Muscle of back (tissue), 11 donors: ENCODE data around the gene CD82. TPM values are rescaled to one million over a fixed set of nuclear protein-coding genes. Genes with fewer than 3 reads are reported as not detected.
"Not testable (repeated sequence)": the region's sequence is repeated elsewhere in the genome, so short reads cannot be mapped to it uniquely, and the experiment has no call there.

Experiments
- DNase-seq, 3 donors: peaks; one replicate each; pipeline versions ENCODE4 v3.0.0 to v3.0.0-alpha.2; 2013
- polyA plus RNA-seq, 10 donors: library from polyadenylated mRNA; unstranded; fragments of 120-200 nt; gene quantifications; one replicate each; pipeline ENCODE4 v1.2.1, GENCODE V29; 2013; ENCODE audit not compliant: insufficient read length in 10 of 10

CD82 gene
- polyA plus RNA-seq, 10 donors, result 51.4 to 86.8 (median 59.4) TPM

DNA sequence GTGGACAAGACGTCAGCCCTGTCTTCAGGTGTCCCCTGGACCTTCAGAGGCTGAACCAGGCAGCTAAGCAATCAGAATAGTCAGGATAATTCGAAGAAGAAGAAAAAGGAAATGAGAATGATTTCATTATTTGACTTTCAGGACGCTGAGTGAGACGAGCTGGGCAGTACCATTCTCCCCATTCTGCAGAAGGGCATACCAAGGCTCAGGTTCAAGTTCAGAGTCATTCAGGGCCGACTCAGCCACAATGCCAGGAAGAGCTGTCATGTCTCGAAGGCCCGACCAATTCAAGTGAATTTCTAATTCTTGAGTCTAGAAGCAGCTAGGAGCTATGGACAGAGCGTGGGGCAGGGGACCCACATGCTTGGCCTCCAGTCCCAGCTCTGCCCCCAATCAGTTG is 33.8 kb upstream of the CD82 start:
- DNase-seq, result no peak

- DNase-seq, result no peak
Measured at GRCh38 chr11:44532809-44533208, 32.7 kb upstream of the CD82 start.

DNA sequence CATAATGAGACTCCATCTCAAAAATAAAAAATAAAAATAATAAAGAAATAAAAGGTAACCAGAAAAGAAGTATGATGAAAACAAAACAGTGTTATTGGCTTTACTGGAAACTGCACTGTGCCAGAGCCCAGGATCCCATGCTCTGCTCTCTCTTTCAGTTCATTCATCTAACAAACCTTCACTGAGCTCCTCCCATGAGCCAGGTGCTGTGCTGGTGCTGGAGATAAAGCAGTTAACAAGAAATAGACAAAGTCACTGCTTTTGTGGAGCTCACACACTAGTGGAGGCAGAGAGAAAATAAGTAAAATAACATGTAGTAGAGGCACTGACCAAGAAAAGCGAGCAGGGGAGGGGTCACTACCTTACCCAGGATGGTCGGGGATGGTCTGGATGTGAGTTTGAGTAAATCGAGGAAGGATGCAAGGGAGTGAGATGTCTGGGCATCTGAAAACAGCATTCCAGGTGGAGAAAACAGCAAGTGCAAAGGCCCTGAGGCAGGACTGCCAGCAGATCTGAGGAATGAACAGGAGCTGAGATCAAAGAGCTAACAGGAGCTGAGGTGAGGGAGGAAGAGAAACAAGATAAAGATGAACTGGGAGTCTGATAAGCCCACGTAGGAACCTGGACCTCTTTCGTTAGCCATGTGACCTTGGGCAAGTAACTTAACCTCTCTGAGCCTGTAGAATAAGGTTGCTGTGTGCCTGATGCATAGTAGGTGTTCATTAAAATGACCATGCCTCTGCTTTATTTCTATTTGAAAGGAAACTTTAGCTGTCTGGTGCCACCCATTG is 31.3 kb upstream of the CD82 start:
- DNase-seq, result no peak

DNA sequence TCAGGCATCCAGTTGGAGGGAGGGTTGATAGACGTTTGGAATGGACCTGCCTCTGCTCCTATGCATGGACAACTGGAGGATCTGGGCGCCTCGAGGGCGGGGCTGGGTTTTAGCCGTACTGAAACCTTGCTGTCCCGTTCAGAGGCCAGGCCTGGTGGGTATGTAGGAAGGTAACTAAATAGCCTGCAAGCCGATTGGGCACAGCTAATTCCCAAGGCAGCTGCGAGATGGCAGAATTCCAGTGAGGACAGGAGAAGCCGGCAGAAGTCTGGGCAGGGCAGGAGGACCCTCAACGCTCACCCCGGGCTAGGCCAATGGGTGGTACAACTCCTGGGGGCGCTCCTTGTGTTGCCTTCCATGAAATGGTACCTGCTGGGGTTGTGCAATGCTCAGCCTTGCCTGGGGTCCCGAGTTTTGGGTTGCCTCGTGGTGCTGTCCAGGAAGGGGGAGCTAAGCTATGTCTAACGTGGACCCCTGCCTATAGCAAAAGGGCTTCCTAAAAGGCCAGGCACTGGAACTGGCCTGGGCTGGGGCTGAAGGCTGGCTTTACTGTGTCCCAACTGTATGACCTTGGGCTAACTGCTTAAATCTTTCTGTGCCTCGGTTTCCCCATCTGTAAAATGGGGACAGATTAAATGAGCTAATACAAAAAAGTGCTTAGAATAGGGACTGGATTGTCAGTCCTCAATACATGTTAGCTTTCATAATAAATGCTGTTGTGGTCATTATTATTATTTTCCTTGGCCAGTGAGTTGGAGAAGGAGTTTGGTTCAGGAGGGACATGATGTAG is 30.1 kb upstream of the CD82 start:
- peak in 1 of 3 donors; percentile 40 for DNase-seq

DNA sequence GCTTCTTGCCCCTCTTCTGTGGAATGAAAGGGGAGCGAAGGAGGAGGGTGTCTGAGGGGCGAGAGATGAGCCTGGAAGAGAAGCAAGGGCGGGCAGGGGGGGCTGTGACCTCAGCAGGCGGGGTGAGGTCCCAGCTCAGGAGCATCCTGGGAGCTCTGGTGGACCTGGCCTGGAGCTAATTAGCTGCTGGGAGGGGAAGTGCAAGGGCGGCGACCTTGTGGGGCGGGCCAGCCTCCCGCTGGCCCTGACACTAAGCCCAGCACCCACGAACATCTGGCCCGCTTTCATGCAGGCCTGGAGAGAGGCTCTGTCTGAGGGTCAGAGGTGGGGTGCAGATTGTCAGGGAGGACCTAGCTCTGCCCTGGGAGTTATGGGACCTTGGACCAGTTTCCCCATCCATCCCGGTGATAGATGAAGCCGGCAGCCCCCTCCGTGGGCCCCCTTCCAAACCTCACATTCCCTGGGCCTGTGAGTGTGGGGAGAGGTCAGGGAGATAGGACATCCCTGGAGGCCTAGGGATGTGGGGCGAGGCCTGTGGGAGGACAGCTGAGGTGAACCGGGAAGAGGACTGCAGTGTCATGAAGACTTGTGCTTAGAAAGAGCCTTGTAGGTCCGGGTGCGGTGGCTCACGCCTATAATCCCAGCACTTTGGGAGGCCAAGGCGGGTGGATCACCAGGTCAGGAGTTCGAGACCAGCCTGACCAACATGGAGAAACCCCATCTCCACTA is 28.5 kb upstream of the CD82 start:
- DNase-seq, result no peak

- DNase-seq, result no peak
Measured at GRCh38 chr11:44537679-44538078, 27.8 kb upstream of the CD82 start.

DNA sequence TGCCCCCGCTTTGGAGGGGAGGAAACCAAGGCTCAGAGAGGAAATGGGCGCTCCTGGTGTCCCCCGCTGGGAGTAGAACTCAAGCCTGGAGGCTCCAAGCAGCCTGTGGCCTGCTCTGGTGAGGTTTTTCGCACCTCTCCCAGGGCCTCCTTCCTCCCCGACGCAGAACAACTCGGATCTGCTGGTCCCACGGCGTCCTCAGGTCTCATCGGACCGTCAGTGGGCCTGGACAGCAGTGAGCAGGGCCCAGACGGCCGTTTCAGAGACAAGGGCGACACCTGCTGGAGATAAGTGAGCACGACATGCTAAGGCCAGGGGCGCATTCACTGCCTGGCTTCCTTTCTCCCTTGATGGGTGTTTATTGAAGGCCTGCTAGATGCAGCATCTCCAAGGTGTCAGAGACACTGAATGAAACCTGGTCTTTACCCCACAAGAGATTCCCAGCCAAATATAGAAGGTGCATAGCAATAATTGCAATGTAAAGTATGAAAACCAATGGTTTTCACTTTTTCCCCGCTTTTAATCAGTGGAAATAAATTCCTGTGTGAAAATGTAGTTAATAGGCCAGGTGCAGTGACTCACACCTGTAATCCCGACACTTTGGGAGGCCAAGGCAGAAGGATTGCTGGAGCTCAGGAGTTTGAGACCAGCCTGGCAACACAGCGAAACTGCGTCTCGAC is 26.9 kb upstream of the CD82 start:
- DNase-seq, result peak; percentile 48 to 87 (median 78)

DNA sequence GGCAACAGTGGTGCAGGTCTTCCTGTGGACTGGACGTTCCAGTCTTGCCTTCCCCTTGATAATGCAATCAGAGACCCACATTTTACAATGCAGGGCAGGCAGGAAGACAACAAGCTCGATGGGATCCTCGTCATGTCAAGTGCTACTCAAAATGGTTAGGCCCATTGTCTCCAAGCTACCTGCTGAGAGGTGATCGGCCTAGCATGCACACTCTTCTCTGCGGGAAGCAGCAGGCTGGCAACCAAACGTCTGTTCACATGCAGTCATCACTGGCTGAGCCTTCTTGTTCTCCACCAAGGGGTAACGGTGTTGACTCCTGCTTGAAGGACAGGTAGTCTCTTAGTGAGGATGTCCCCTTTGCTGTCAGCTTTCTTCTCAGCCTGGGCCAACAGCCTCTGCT is 25.5 kb upstream of the CD82 start:
- no peak for DNase-seq

DNA sequence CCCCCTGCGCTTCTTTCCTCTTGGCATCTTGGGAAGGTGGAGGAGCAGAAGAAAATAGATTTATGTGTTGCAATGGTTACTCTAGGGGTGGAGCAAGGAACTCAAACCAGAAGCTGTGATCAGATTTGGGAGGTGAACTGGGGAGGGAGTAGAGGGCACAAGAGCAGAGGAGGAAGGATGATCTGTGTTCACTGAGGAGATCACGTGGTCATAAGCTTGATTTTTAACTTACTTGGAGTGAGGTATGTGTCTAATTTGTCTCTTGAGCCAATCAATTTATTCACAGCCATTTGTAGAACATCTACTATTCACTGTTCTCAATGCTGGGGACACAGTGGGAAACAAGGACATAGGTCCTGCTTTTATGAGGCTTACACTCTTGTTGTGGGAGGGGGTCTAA is 24.8 kb upstream of the CD82 start:
- no peak for DNase-seq

- DNase-seq, result no peak
Measured at GRCh38 chr11:44542372-44542771, 23.1 kb upstream of the CD82 start.

GRCh38 chr11:44546984-44547383 is 18.5 kb upstream of the CD82 start:
- not testable (repeated sequence) for DNase-seq

DNA sequence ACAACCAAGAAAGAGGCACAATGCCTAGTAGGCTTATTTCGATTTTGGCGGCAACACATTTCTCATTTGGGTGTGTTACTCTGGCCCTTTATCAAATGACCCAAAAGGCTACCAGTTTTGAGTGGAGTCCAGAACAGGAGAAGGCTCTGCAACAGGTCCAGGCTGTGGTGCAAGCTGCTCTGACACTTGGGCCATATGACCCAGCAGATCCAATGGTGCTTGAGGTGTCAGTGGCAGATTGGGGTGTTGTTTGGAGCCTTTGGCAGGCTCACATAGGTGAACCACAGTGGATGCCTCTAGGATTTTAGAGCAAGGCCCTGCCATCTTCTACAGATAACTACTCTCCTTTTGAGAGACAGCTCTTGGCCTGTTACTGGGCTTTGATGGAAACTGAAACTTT is 17.9 kb upstream of the CD82 start:
- not testable (repeated sequence) for DNase-seq

DNA sequence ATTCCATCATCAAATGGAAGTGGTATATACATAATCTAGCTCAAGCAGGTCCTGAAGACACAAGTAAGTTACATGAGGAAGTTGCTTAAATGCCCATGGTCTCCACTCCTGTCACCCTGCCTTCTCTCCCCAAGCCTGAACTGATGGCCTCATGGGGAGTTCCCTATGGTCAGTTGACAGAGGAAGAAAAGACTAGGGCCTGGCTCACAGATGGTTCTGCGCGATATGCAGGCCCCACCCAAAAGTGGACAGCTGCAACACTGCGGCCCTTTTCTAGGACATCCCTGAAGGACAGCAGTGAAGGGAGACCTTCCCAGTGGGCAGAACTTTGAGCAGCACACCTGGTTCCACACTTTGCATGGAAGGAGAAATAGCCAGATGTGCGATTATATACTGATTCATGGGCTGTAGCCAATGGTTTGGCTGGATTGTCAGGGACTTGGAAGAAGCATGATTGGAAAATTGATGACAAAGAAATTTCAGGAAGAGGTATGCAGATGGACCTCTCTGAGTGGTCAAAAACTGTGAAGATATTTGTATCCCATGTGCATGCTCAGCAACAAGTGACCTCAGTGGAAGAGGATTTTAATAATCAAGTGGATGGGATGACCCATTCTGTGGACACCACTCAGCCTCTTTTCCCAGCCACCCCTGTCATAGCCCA is 17.3 kb upstream of the CD82 start:
- no peak for DNase-seq

DNA sequence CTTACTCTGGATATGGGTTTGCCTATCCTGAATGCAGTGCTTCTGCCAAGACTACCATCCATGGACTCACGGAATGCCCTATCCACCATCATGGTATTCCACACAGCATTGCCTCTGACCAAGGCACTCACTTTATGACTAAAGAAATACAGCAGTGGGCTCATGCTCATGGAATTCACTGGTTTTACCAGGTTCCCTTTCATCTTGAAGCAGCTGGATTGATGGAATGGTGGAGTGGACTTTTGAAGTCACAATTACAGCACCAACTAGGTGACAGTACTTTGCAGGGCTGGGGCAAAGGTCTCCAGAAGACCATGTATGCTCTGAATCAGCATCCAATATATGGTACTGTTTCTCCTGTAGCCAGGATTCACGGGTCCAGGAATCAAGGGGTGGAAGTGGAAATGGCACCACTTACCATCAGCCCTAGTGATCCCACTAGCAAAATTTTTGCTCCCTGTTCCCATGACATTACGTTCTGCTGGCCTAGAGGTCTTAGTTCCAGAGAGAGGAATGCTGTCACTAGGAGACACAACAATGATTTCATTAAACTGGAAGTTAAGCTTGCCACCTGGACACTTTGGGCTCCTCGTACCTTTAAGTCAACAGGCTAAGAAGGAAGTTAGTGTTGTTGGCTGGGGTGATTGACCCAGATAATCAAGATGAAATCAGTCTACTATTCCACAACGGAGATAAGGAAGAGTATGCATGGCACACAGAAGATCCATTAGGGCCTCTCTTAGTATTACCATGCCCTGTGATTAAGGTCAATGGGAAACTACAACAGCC is 16.3 kb upstream of the CD82 start:
- not testable (repeated sequence) for DNase-seq

DNA sequence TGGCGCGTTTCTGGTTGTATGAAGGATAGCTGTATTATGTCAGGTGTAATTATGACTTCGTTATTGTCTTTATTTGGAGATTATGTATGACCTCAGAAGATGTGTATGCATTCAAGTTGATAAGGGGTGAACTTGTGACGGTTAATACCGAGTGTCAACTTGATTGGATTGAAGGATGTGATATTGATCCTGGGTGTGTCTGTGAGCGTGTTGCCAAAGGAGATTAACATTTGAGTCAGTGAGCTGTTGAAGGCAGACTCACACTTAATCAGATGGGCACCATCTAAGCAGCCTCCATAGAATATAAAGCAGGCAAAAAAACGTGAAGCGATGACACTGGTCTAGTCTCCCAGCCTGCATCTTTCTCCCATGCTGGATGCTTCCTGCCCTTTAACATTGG is 15.3 kb upstream of the CD82 start:
- DNase-seq, result no peak

GRCh38 chr11:44551456-44552139 is 13.9 kb upstream of the CD82 start:
- no peak for DNase-seq

DNA sequence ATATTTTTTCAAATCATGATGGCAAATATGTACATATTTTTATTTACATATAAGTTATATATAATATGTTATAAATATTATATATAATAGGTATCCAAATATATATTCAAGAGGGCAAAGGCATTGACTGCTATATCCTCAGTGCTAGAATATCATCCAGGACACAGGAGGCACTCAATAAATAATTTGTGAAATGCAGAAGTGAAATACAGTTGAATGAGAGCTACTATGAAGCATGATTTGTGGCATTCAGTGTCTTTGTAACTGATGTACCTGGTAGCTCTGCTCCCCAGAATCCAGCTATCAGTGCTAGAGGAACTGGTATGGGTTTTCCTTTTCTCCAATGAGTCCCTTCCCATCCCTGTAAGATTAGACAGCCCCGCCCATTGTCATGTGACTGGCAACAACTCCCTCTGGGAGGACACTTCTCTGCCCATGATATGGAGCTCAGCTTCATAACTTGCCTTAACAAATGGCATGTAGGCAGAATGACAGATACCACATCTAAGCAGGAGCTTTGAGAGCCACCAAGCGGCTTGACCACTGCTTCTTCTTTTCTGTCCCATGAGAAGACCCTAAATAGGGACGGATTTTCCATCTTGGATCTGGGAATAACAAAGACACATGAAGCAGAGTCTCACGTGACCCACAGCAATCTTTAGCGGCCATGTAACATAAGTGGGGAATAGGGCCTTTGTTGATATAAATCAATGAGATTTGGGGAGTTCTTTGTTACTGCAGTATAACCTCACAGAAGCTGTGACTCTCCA is 10.2 kb upstream of the CD82 start:
- DNase-seq, result no peak

- DNase-seq, result peak in 2 of 3 donors; percentile 68 to 86
Measured at GRCh38 chr11:44556735-44557409, 8.6 kb upstream of the CD82 start.
